ENCODE data around the gene INSM2.

DNA sequence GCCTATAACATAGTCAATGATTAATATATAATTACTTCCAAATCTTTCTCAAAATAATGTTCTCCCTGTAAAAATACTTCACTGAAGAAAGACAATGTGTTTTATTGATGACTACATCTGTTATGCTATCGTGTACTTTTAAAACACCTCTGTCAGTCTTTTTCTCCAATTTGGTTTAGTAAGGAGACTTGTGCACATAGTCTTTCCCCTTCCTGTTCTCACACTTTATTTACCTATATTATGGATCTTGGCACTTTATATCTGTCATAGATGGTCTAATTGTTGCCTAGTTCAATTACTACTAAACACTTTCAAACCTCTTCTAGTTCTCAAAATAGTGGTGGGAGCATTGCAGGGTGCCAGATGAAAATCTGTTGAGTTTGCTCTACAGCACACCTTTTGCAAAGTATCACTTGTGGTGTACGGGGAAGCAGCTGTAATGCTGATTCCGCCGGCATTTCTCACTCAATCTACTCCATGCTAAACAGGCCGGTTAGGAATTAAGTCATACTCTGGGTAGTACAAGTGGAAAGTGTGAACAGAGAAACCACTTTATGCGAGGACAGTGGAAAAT is 1.1 kb upstream of the INSM2 start:
- no peak for TF ChIP-seq ZFP30 (CRISPR knock-in tag; IDR thresholded peaks at IDR 0.05)
- TF ChIP-seq, protein P1, sequence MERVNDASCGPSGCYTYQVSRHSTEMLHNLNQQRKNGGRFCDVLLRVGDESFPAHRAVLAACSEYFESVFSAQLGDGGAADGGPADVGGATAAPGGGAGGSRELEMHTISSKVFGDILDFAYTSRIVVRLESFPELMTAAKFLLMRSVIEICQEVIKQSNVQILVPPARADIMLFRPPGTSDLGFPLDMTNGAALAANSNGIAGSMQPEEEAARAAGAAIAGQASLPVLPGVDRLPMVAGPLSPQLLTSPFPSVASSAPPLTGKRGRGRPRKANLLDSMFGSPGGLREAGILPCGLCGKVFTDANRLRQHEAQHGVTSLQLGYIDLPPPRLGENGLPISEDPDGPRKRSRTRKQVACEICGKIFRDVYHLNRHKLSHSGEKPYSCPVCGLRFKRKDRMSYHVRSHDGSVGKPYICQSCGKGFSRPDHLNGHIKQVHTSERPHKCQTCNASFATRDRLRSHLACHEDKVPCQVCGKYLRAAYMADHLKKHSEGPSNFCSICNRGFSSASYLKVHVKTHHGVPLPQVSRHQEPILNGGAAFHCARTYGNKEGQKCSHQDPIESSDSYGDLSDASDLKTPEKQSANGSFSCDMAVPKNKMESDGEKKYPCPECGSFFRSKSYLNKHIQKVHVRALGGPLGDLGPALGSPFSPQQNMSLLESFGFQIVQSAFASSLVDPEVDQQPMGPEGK (CRISPR knock-in tag; IDR thresholded peaks at IDR 0.05; ENCODE audit: borderline replicate concordance): no peak
- no peak for TF ChIP-seq OSR1 (CRISPR knock-in tag; IDR thresholded peaks at IDR 0.05)
- TF ChIP-seq GLIS3 (CRISPR knock-in tag; IDR thresholded peaks at IDR 0.05): no peak
- no peak for TF ChIP-seq RARB (CRISPR knock-in tag; IDR thresholded peaks at IDR 0.05)
- TF ChIP-seq ZNF70 (CRISPR knock-in tag; IDR thresholded peaks at IDR 0.05): no peak
- TF ChIP-seq, protein P2, sequence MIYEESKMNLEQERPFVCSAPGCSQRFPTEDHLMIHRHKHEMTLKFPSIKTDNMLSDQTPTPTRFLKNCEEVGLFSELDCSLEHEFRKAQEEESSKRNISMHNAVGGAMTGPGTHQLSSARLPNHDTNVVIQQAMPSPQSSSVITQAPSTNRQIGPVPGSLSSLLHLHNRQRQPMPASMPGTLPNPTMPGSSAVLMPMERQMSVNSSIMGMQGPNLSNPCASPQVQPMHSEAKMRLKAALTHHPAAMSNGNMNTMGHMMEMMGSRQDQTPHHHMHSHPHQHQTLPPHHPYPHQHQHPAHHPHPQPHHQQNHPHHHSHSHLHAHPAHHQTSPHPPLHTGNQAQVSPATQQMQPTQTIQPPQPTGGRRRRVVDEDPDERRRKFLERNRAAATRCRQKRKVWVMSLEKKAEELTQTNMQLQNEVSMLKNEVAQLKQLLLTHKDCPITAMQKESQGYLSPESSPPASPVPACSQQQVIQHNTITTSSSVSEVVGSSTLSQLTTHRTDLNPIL (CRISPR knock-in tag; IDR thresholded peaks at IDR 0.05; ENCODE audit: low read depth): no peak
- TF ChIP-seq ARNTL (CRISPR knock-in tag; IDR thresholded peaks at IDR 0.05; ENCODE audit: borderline replicate concordance, low read depth): no peak
- TF ChIP-seq ZNF565 (CRISPR knock-in tag; conservative IDR thresholded peaks at IDR 0.05; ENCODE audit: low read depth): no peak

Data from SK-N-SH treated with all-trans-retinoic acid at 6 μM for 48 hours (cell line).